SK-N-MC (cell line): ENCODE measurements around the gene P4HA3.

ENCODE experiments used
- DNase-seq: peaks from one replicate; pipeline ENCODE4 v3.0.0-alpha.2; 2011; ENCODE audit warnings: low read depth, low spot score
- H3K27ac ChIP-seq: fragments of 200-600 bp; sonication (generic); 2 replicates; pipeline ENCODE4 v1.5.1; 2016; ENCODE audit warnings: mixed run types
- H3K36me3 ChIP-seq: fragments of 200-600 bp; sonication (generic); 2 replicates; pipeline ENCODE4 v1.6.1; 2017; ENCODE audit warnings: antibody characterized with exemption, low read length, mixed read lengths; ENCODE audit not compliant: insufficient read depth
- H3K4me3 ChIP-seq: fragments of 200-600 bp; sonication (generic); 2 replicates; pipeline ENCODE4 v1.5.1; 2016
- H3K9ac ChIP-seq: fragments of 200-600 bp; sonication (generic); 2 replicates; pipeline ENCODE4 v1.8.0; 2017; ENCODE audit warnings: mixed run types, mixed read lengths; ENCODE audit not compliant: insufficient read length
- H3K9me3 ChIP-seq: fragments of 200-600 bp; sonication (generic); 2 replicates; pipeline ENCODE4 v1.6.1; 2017; ENCODE audit warnings: low read depth, mild to moderate bottlenecking, antibody characterized with exemption, low read length, moderate library complexity, mixed read lengths
- EZH2 ChIP-seq: fragments of 200-600 bp; sonication (generic); IDR thresholded peaks from one replicate; pipeline ENCODE4 v1.6.1; 2017; ENCODE audit warnings: antibody characterized with exemption
- FOXP2 ChIP-seq: optimal IDR thresholded peaks from 2 replicates; pipeline ENCODE3; 2011; ENCODE audit warnings: mild to moderate bottlenecking, moderate library complexity; ENCODE audit not compliant: insufficient read depth; ENCODE audit errors: extremely low read length, control extremely low read depth
- POLR2AphosphoS5 ChIP-seq: IDR thresholded peaks from 2 replicates; pipeline ENCODE4 v1.6.1; 2012; ENCODE audit warnings: mild to moderate bottlenecking, low read depth, low read length, borderline replicate concordance

The P4HA3 gene

DNA sequence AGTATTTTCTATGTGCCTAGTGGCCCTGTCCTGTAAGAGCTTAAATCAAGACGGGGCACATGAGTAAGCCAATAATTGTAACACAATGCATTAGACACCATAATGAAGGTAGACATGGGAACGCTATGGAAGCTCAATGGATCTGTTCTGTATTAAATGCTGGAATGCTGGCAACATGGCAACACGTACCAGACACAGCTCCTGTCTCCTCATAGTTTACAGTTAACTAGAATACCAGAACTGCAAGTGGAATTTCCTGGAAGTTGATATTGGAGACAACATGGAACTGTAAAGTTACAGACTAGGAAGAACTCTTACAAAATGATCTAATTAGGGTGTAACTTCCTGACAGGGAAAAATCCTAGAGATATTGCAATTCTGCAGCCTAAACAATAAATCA, 12.4 kb downstream of the P4HA3 start:
- DNase-seq = no peak
- no peak overlapping the region for H3K4me3 ChIP-seq
- no peaks in the 10 kb centered on the region for H3K9me3 ChIP-seq
- no peak overlapping the region for H3K27ac ChIP-seq
- H3K36me3 ChIP-seq = no peaks in the 10 kb centered on the region
- TF ChIP-seq EZH2 = no peak
- no peak overlapping the region for H3K9ac ChIP-seq

DNA sequence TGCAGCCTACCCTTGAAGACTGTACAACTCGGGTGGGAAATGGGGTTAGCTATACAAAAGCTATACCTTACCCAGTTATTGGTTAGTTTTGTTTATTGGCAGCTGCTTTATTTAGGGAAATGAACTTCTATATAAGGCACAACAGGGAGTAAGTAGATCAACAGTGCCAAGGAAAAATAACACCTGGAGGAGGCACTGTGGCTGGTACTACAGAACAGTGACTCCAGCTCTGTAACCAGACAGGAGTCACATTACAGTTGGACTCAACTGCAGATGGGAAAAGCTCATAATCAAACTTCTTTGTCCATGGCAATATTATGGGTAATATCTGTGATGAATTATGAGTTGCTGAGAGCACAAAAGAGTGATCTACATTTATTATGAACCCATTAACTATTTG, 14.0 kb downstream of the P4HA3 start:
- Histone ChIP-seq H3K36me3 (no peaks in the 10 kb centered on the region), H3K27ac (no peak overlapping the region), H3K9ac (no peak overlapping the region), H3K4me3 (no peak overlapping the region), H3K9me3 (no peaks in the 10 kb centered on the region)
- no peak for DNase-seq
- TF ChIP-seq EZH2 (no peak), POLR2AphosphoS5 (no peak), FOXP2 (no peak)

DNA sequence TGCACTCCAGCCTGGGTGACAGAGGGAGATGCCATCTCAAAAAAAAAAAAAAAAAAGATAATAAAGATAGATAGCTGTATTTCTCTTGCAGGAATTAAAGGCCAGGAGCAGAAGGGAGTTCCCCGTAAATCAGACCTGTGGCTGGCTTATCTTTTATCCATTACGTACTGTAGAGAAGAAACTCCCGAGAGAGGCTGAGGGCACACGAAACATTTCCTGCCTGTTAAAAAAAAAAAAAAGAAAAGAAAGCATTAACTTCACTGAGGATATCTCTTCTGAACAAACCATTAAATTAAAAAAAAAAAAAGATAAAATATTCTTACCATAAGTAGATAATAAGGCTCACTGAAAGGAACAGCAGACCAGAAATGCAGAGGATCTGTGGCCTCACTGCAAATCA, 22.5 kb downstream of the P4HA3 start:
- H3K9ac ChIP-seq = no peak overlapping the region
- TF ChIP-seq POLR2AphosphoS5 = no peak
- no peak for TF ChIP-seq FOXP2
- no peak for TF ChIP-seq EZH2
- H3K4me3 ChIP-seq = no peak overlapping the region
- H3K9me3 ChIP-seq = no peaks in the 10 kb centered on the region
- no peaks in the 10 kb centered on the region for H3K36me3 ChIP-seq
- DNase-seq = no peak
- H3K27ac ChIP-seq = no peak overlapping the region; the same call in 1 of the 2 replicates

- H3K9me3 ChIP-seq = no peaks in the 10 kb centered on the region
- DNase-seq = no peak
- H3K9ac ChIP-seq = no peak overlapping the region
- no peaks in the 10 kb centered on the region for H3K36me3 ChIP-seq
- H3K4me3 ChIP-seq = no peak overlapping the region
- TF ChIP-seq POLR2AphosphoS5 = no peak
- no peak for TF ChIP-seq FOXP2
- no peak for TF ChIP-seq EZH2
- no peak overlapping the region for H3K27ac ChIP-seq
These were observed 23.3 kb downstream of the P4HA3 start for GRCh38 chr11:74288161-74288560.

DNA sequence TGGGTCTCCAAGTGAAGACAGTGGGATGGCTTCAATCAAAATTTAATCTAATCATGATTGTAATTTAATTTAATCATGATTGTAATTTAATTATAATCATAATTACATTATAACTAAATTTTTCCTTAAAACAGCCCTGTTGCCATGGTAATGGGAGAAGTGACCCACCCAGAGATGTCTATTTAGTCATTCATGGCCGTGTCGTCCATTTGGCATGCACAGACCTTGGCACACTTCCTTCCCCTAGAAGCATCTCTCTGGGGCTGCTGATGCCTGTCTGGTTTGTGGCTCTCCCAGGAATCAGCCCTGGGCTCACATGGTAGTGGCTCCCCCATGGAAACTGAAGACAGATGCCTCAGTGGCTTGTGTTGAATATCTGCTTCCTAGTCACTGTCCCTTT, 27.0 kb downstream of the P4HA3 start:
- no peak for DNase-seq
- Histone ChIP-seq H3K36me3 (no peaks in the 10 kb centered on the region), H3K27ac (no peak overlapping the region), H3K9me3 (no peaks in the 10 kb centered on the region), H3K9ac (no peak overlapping the region), H3K4me3 (no peak overlapping the region)
- TF ChIP-seq EZH2 (no peak), POLR2AphosphoS5 (no peak)

GRCh38 chr11:74283580-74284180, 27.8 kb downstream of the P4HA3 start:
- H3K9ac ChIP-seq = no peak overlapping the region
- no peak overlapping the region for H3K27ac ChIP-seq
- H3K36me3 ChIP-seq = no peaks in the 10 kb centered on the region
- DNase-seq = no peak
- no peaks in the 10 kb centered on the region for H3K9me3 ChIP-seq
- no peak overlapping the region for H3K4me3 ChIP-seq
- TF ChIP-seq FOXP2 = no peak
- no peak for TF ChIP-seq EZH2
- no peak for TF ChIP-seq POLR2AphosphoS5

GRCh38 chr11:74282914-74283371, 28.5 kb downstream of the P4HA3 start:
- DNase-seq = no peak

GRCh38 chr11:74282421-74282820, 29.0 kb downstream of the P4HA3 start:
- no peaks in the 10 kb centered on the region for H3K9me3 ChIP-seq
- H3K36me3 ChIP-seq = no peaks in the 10 kb centered on the region
- H3K27ac ChIP-seq = no peak overlapping the region
- TF ChIP-seq POLR2AphosphoS5 = no peak
- no peak for TF ChIP-seq FOXP2
- TF ChIP-seq EZH2 = no peak
- H3K4me3 ChIP-seq = no peak overlapping the region
- no peak overlapping the region for H3K9ac ChIP-seq
- no peak for DNase-seq

More at GRCh38 chr11:74282914-74283371, 28.5 kb downstream of the P4HA3 start:
- Histone ChIP-seq H3K9me3 (no peaks in the 10 kb centered on the region), H3K9ac (no peak overlapping the region), H3K4me3 (no peak overlapping the region), H3K27ac (no peak overlapping the region), H3K36me3 (no peaks in the 10 kb centered on the region)
- no peak for TF ChIP-seq FOXP2

DNA sequence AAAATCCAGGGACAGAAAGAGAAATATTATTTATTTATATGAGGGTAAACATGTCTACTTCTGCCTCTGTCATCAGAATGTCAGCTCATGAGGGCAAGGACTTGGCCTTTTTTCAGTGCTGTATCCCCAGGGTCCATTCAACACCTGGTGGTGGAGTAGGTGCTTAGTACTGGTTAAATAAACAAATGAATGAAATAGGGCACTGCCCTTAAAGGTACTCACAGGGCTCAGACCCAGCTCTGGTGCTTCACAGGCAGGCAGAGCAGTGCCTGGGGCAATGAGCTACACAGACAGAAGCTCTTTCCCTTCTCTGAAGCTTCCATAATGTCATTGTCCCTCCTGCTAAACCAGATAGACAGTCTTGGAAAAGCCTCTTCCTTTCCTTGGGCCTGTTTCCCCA, 30.9 kb downstream of the P4HA3 start:
- Histone ChIP-seq H3K4me3 (no peak overlapping the region), H3K9ac (no peak overlapping the region), H3K9me3 (no peaks in the 10 kb centered on the region), H3K27ac (no peak overlapping the region), H3K36me3 (no peaks in the 10 kb centered on the region)
- no peak for DNase-seq
- TF ChIP-seq EZH2 (no peak), POLR2AphosphoS5 (no peak), FOXP2 (no peak)

DNA sequence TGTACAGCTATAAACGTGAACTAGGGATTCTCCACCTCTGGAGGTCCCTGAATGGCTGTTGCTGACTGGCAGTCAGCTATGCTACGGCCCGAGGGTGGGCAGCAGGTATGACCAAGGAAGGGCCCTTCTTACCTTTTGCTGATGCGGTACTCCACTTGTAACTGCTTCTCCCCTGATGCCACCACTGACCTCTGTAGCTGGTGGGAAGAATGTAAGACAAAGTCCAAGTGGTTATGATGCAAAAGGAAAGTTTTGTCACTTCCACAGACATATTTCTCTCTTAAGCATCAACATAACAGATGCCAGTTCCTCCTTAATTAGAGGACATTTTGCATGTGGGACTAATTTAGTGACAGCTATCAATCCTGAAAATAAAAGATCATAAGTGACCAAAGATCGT, 32.2 kb downstream of the P4HA3 start:
- Histone ChIP-seq H3K4me3 (no peak overlapping the region), H3K9ac (no peak overlapping the region), H3K9me3 (no peaks in the 10 kb centered on the region), H3K27ac (no peak overlapping the region), H3K36me3 (no peaks in the 10 kb centered on the region)
- TF ChIP-seq EZH2 (no peak), FOXP2 (no peak), POLR2AphosphoS5 (no peak)
- DNase-seq = no peak
